ENCODE data around the gene UBE4A. TPM values are rescaled to one million over a fixed set of nuclear protein-coding genes. Genes with fewer than 3 reads are reported as not detected.

Gene UBE4A
- total and polyA plus RNA-seq, 9 of the 15 experiments (the other 6 are each of a cell fraction or from before 2014, with no cell fraction given) = 13.5 to 45.2 (median 26.8) TPM

DNA sequence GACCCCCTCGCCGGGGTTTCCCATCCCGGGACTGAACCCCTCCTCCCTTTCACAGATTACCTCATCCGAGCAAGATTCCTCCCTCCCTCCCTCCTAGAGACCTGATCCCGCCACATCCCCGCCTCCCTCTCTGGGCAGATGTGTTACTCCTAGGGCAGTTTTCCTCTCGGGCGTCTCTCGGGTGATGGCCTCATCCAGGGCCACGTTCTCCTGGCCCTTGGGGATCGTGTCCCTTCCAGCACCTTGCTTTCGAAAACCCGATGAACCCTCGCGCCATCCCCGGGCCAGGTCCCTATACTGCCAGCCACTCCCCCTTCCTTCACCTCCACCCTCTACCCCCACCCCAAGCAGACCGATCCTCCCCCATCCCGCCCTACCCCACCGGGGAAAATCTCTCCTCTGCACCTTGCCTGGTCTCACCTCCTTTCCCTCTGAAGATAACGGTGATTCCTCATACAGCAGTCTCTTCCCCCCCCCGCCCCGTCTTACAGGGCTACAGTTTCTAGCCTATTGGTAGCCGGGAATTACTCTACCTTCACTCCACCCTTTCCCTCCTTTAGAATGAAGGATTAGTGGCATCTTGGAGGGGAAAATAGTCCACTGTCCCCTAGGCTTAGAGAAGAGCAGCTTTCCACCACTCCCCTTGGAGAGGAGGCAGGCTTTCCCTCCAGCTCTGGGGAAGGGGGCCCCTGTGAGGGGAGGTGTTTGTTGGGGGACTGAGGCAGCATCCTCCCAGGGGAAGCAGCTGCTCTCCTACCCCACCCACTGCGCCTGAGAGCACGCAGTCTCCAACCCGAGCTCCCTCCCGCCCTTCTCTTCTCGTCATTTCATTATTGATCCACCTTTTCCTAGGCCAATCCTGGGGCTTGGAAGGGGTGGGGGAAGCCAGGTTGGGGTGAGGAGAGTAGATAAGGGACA is 78.1 kb downstream of the UBE4A start:
- no TSS peak for BruUV-seq (replicated peaks)
- POLR2A ChIA-PET = interaction anchor here (0.9 to 1.0 kb wide), 2 partner anchors 10 to 64 kb away, joined by 3 read pairs; no protein-coding TSS in a partner anchor
- Histone ChIP-seq H3K4me1 (replicated peaks in 1 of 2; ENCODE audit: control insufficient read depth in 2 of 2, insufficient read depth in 2 of 2, low read length in 2 of 2) (peaks cover 37 to 41% of the 10 kb centered on the region in 2 experiments), H3K27me3 (ENCODE audit: control insufficient read depth in 2 of 2, insufficient read depth in 2 of 2, low read length in 2 of 2) (no peaks in the 10 kb centered on the region), H3K9me1 (ENCODE audit: control insufficient read depth, insufficient read depth, low read length) (no peaks in the 10 kb centered on the region), H4K20me1 (replicated peaks; ENCODE audit: control insufficient read depth, insufficient read depth, low read length) (peaks cover 48% of the 10 kb centered on the region), H3K9ac (ENCODE audit: insufficient read depth in 1 of 2, low read depth in 2 of 2, low read length in 2 of 2) (peak overlapping the region; percentile 80 to 93), H3K36me3 (ENCODE audit: control insufficient read depth, insufficient read depth, low read length) (peaks cover 37% of the 10 kb centered on the region), H3K4me2 (ENCODE audit: insufficient read depth, low read length) (peak overlapping the region; percentile 80), H3K79me2 (ENCODE audit: control insufficient read depth, insufficient read depth, low read length) (peaks cover 63% of the 10 kb centered on the region), H2AFZ (ENCODE audit: low read depth, low read length) (peak overlapping the region; percentile 30; the same call in 1 of the 2 replicates), H3K9me3 (replicated peaks; ENCODE audit: control insufficient read depth, insufficient read depth, low read depth, low read length) (no peaks in the 10 kb centered on the region), H3K4me3 (peak overlapping the region; percentile 91), H3K27ac (ENCODE audit: extremely low read depth, low read depth, low read length) (peak overlapping the region; percentile 89)
- DNase-seq (ENCODE audit: extremely low read depth in 1 of 4, low spot score in 3 of 4) (peak; percentile 82 to 94 (median 88)), FAIRE-seq (peak; percentile 75), ATAC-seq (peak; percentile 66)
- intact Hi-C loops (cut with micrococcal nuclease) (loop anchor here (1.0 to 2.0 kb wide), 2 partner anchors 36 to 51 kb away; partner anchors contain the start of gene ATP5MG), in situ Hi-C loops (cut with MboI) (no loop called here)
- CTCF ChIA-PET (ENCODE audit: low intra/inter-chr PET ratio) = interaction anchor here (0.7 kb wide), 1 partner anchor 65 kb away, joined by 3 read pairs; no protein-coding TSS in a partner anchor
- WGBS (ENCODE audit: insufficient coverage, low coverage, missing lambda C conversion rate) = 0% methylated on average over 18 of the region's 28 CpGs
- TF ChIP-seq, protein P1, sequence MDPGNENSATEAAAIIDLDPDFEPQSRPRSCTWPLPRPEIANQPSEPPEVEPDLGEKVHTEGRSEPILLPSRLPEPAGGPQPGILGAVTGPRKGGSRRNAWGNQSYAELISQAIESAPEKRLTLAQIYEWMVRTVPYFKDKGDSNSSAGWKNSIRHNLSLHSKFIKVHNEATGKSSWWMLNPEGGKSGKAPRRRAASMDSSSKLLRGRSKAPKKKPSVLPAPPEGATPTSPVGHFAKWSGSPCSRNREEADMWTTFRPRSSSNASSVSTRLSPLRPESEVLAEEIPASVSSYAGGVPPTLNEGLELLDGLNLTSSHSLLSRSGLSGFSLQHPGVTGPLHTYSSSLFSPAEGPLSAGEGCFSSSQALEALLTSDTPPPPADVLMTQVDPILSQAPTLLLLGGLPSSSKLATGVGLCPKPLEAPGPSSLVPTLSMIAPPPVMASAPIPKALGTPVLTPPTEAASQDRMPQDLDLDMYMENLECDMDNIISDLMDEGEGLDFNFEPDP (CRISPR knock-in tag; IDR thresholded peaks at IDR 0.05) = no peak
- no peak for TF ChIP-seq ZNF354B (CRISPR knock-in tag; IDR thresholded peaks at IDR 0.05)
- no peak for TF ChIP-seq PURB (CRISPR knock-in tag; IDR thresholded peaks at IDR 0.05; ENCODE audit: low read depth)
- no peak for TF ChIP-seq TCF7 (IDR thresholded peaks at IDR 0.05; ENCODE audit: borderline replicate concordance)
- no peak for TF ChIP-seq MTA1 (IDR thresholded peaks at IDR 0.05; ENCODE audit: borderline replicate concordance)
- TF ChIP-seq, protein P2, sequence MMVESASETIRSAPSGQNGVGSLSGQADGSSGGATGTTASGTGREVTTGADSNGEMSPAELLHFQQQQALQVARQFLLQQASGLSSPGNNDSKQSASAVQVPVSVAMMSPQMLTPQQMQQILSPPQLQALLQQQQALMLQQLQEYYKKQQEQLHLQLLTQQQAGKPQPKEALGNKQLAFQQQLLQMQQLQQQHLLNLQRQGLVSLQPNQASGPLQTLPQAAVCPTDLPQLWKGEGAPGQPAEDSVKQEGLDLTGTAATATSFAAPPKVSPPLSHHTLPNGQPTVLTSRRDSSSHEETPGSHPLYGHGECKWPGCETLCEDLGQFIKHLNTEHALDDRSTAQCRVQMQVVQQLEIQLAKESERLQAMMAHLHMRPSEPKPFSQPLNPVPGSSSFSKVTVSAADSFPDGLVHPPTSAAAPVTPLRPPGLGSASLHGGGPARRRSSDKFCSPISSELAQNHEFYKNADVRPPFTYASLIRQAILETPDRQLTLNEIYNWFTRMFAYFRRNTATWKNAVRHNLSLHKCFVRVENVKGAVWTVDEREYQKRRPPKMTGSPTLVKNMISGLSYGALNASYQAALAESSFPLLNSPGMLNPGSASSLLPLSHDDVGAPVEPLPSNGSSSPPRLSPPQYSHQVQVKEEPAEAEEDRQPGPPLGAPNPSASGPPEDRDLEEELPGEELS (CRISPR knock-in tag; IDR thresholded peaks at IDR 0.05; ENCODE audit: borderline replicate concordance) = no peak
- 0 out of 2 replicates have a peak, but pooled peaks have one; percentile 43 for TF ChIP-seq TGIF2 (CRISPR knock-in tag; IDR thresholded peaks at IDR 0.05)
- no peak for TF ChIP-seq CCNT2 (IDR thresholded peaks at IDR 0.05; ENCODE audit: borderline replicate concordance, extremely low read depth, insufficient read length, low read depth, low read length)
- no peak for TF ChIP-seq BRCA1 (IDR thresholded peaks at IDR 0.05)
- no peak for TF ChIP-seq BRCA1 (CRISPR knock-in tag; IDR thresholded peaks at IDR 0.05)
- no peak for TF ChIP-seq ZBTB1 (CRISPR knock-in tag; IDR thresholded peaks at IDR 0.05; ENCODE audit: borderline replicate concordance, low read depth)
- no peak for TF ChIP-seq PYGO2 (tag; IDR thresholded peaks at IDR 0.05)
- TF ChIP-seq ARID1B (IDR thresholded peaks at IDR 0.05) = peak; percentile 84
- TF ChIP-seq, protein P3, sequence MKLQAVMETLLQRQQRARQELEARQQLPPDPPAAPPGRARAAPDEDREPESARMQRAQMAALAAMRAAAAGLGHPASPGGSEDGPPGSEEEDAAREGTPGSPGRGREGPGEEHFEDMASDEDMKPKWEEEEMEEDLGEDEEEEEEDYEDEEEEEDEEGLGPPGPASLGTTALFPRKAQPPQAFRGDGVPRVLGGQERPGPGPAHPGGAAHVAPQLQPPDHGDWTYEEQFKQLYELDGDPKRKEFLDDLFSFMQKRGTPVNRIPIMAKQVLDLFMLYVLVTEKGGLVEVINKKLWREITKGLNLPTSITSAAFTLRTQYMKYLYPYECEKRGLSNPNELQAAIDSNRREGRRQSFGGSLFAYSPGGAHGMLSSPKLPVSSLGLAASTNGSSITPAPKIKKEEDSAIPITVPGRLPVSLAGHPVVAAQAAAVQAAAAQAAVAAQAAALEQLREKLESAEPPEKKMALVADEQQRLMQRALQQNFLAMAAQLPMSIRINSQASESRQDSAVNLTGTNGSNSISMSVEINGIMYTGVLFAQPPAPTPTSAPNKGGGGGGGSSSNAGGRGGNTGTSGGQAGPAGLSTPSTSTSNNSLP (IDR thresholded peaks at IDR 0.05; ENCODE audit: borderline replicate concordance, low read depth, low read length) = no peak
- no peak for TF ChIP-seq GTF2E2 (tag; IDR thresholded peaks at IDR 0.05)
- TF ChIP-seq, protein P4, sequence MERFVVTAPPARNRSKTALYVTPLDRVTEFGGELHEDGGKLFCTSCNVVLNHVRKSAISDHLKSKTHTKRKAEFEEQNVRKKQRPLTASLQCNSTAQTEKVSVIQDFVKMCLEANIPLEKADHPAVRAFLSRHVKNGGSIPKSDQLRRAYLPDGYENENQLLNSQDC (CRISPR knock-in tag; IDR thresholded peaks at IDR 0.05) = no peak

Data from K562 (cell line).